Measurements from ENCODE around the gene LRRC8C. TPM values are rescaled to one million over a fixed set of nuclear protein-coding genes. Genes with fewer than 3 reads are reported as not detected.

Gene LRRC8C
- total RNA-seq, 4 donors from 2014 or later, result 4.3 to 6.2 (median 5.7) TPM

- no peak overlapping the region for H3K4me3 ChIP-seq (ENCODE audit: low read depth, poor library complexity, severe bottlenecking)
- WGBS, 2 donors, result 96 to 97% methylated on average over 2 of the region's 2 CpGs
- intact Hi-C loops (cut with DNase I; ENCODE audit: low total_unique reads), result no loop called here
- TF ChIP-seq POLR2A (IDR thresholded peaks at IDR 0.05), result no peak
- TF ChIP-seq, protein P1, sequence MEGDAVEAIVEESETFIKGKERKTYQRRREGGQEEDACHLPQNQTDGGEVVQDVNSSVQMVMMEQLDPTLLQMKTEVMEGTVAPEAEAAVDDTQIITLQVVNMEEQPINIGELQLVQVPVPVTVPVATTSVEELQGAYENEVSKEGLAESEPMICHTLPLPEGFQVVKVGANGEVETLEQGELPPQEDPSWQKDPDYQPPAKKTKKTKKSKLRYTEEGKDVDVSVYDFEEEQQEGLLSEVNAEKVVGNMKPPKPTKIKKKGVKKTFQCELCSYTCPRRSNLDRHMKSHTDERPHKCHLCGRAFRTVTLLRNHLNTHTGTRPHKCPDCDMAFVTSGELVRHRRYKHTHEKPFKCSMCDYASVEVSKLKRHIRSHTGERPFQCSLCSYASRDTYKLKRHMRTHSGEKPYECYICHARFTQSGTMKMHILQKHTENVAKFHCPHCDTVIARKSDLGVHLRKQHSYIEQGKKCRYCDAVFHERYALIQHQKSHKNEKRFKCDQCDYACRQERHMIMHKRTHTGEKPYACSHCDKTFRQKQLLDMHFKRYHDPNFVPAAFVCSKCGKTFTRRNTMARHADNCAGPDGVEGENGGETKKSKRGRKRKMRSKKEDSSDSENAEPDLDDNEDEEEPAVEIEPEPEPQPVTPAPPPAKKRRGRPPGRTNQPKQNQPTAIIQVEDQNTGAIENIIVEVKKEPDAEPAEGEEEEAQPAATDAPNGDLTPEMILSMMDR (IDR thresholded peaks at IDR 0.05), result no peak
- DNase-seq (ENCODE audit: low spot score in 2 of 2), result no peak
These were observed 52.5 kb downstream of the LRRC8C start for GRCh38 chr1:89685461-89685860.

- TF ChIP-seq, protein P1 (IDR thresholded peaks at IDR 0.05), result no peak
- TF ChIP-seq POLR2A (IDR thresholded peaks at IDR 0.05), result no peak
- 97 to 100% methylated on average over 5 of the region's 5 CpGs for WGBS, 2 donors
- intact Hi-C loops (cut with DNase I; ENCODE audit: low total_unique reads), result no loop called here
- no peak overlapping the region for H3K4me3 ChIP-seq (ENCODE audit: low read depth, poor library complexity, severe bottlenecking)
- DNase-seq (ENCODE audit: low spot score in 2 of 2), result no peak
These were observed 53.6 kb downstream of the LRRC8C start for GRCh38 chr1:89686520-89686919.

GRCh38 chr1:89687254-89687653, 54.3 kb downstream of the LRRC8C start:
- TF ChIP-seq, protein P1 (IDR thresholded peaks at IDR 0.05), result no peak
- TF ChIP-seq POLR2A (IDR thresholded peaks at IDR 0.05), result no peak

DNA sequence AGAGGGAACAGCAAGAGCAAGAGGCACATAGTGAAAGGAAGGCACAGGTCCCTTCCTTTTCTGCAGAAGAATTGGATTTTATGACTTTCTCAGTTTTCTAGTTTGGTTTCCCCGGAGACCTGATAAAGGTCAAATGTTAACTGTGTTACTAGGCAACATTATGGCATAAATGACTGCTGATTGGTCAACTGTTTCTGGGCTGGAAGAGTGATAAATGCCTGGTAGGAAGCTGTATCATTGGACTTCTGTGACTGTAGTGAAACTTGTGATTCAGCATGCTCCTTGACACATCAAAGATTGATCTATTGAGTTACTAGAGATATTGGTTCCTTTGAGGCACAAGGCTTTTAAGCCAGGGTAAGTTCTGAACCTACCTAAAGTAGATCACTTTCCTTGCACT, 55.7 kb downstream of the LRRC8C start:
- intact Hi-C loops (cut with DNase I; ENCODE audit: low total_unique reads), result no loop called here
- 88 to 96% methylated on average over 1 of the region's 1 CpG for WGBS, 2 donors
- TF ChIP-seq, protein P1 (IDR thresholded peaks at IDR 0.05), result no peak
- TF ChIP-seq POLR2A (IDR thresholded peaks at IDR 0.05), result no peak
- no peak for DNase-seq (ENCODE audit: low spot score in 2 of 2)
- no peak overlapping the region for H3K4me3 ChIP-seq (ENCODE audit: low read depth, poor library complexity, severe bottlenecking)

More at GRCh38 chr1:89687254-89687653, 54.3 kb downstream of the LRRC8C start:
- DNase-seq (ENCODE audit: low spot score in 2 of 2), result no peak
- intact Hi-C loops (cut with DNase I; ENCODE audit: low total_unique reads), result no loop called here
- no peak overlapping the region for H3K4me3 ChIP-seq (ENCODE audit: low read depth, poor library complexity, severe bottlenecking)

GRCh38 chr1:89689234-89689633, 56.3 kb downstream of the LRRC8C start:
- WGBS, 2 donors, result 78 to 86% methylated on average over 3 of the region's 3 CpGs
- TF ChIP-seq, protein P1 (IDR thresholded peaks at IDR 0.05), result no peak
- intact Hi-C loops (cut with DNase I; ENCODE audit: low total_unique reads), result no loop called here
- no peak for DNase-seq (ENCODE audit: low spot score in 2 of 2)
- H3K4me3 ChIP-seq (ENCODE audit: low read depth, poor library complexity, severe bottlenecking), result no peak overlapping the region

GRCh38 chr1:89690595-89690994, 57.7 kb downstream of the LRRC8C start:
- TF ChIP-seq, protein P1 (IDR thresholded peaks at IDR 0.05), result no peak
- no peak for TF ChIP-seq POLR2A (IDR thresholded peaks at IDR 0.05)
- intact Hi-C loops (cut with DNase I; ENCODE audit: low total_unique reads), result no loop called here
- H3K4me3 ChIP-seq (ENCODE audit: low read depth, poor library complexity, severe bottlenecking), result no peak overlapping the region
- no peak for DNase-seq (ENCODE audit: low spot score in 2 of 2)
- 90 to 93% methylated on average over 4 of the region's 4 CpGs for WGBS, 2 donors
